Psoas muscle (tissue), 8 donors: ENCODE data around the gene RASA3. TPM values are rescaled to one million over a fixed set of nuclear protein-coding genes. Genes with fewer than 3 reads are reported as not detected.

Source experiments
- ATAC-seq, 4 donors: fragments of 200-7000 bp; cut with Tn5 transposase; one replicate each; pipeline ENCODE4 v1.9.1; 2020; ENCODE audit warnings: moderate library complexity in 3 of 4, mild to moderate bottlenecking in 2 of 4
- DNase-seq, 2 donors: peaks; one replicate each; pipeline ENCODE4 v3.0.0-alpha.2; 2020
- H3K27ac ChIP-seq: fragments of 200-600 bp; one replicate; pipeline ENCODE4 v1.8.0; 2022
- H3K27me3 ChIP-seq, 3 donors: fragments of 200-600 bp in 1 of 3; one replicate each; pipeline versions ENCODE4 v1.6.1 to v1.8.0; 2013 to 2022; ENCODE audit warnings: low read length in 2 of 3, mild to moderate bottlenecking in 2 of 3, moderate library complexity in 1 of 3; ENCODE audit not compliant: insufficient read depth in 3 of 3
- H3K36me3 ChIP-seq, 2 donors: fragments of 200-600 bp in 1 of 2; one replicate each; pipeline versions ENCODE4 v1.6.1 to v1.8.0; 2013 to 2022; ENCODE audit warnings: low read depth in 1 of 2, mild to moderate bottlenecking in 1 of 2, moderate library complexity in 1 of 2; ENCODE audit not compliant: insufficient read depth in 1 of 2
- H3K4me1 ChIP-seq: fragments of 200-600 bp; one replicate; pipeline ENCODE4 v1.8.0; 2022
- H3K4me3 ChIP-seq: fragments of 200-600 bp; one replicate; pipeline ENCODE4 v1.8.0; 2022; ENCODE audit warnings: mild to moderate bottlenecking
- H3K9me3 ChIP-seq: fragments of 200-600 bp; one replicate; pipeline ENCODE4 v1.8.0; 2022
- CTCF ChIP-seq: fragments of 200-600 bp; IDR thresholded peaks from one replicate; pipeline ENCODE4 v1.8.0; 2022; ENCODE audit warnings: antibody characterized with exemption
- WGBS, 3 donors: extraction: QIAGEN DNeasy Blood & Tissue Kit; methylation state at CpG; one replicate each; pipeline versions ENCODE4 v1.1.6 to v1.1.7; 2013; 5-methylcytosine and 5-hydroxymethylcytosine counted together
- intact Hi-C, 2 donors: fragments of 100-400 bp; cut with DNase I; formaldehyde crosslinking; loops; one replicate each; pipeline versions ENCODE4 v1.11.0 to v1.14.2; 2022
- polyA plus RNA-seq, 3 donors: library from polyadenylated mRNA; stranded (reverse); fragments of 200-250 nt; gene quantifications; one replicate each; pipeline ENCODE4 v1.2.3, GENCODE V29; 2013
- total RNA-seq, 4 donors: library from RNA; stranded (reverse); fragmentation: NEBNext Ultra II Directional in 2 of 4; extraction: Animal tissue kit (Norgen Biotek cat#: 25700) in 2 of 4; gene quantifications; one replicate each; pipeline versions ENCODE4 v1.2.1 to v1.2.4, GENCODE V29; 2021 to 2023
- donor health status: healthy with polysubstance abuse.
- donor health status: DM: no; HTN: no; CAD: no; lungs with moderate emphysema.
- donor health status: Bipolar disorder and iron deficiency.
- donor health status: healthy.
- donor health status: DM: yes; HTN: yes; CAD: no.
- donor health status: DM: no; HTN: no; CAD: no.
- donor health status: DM: no; HTN: no; CAD: no.
- donor health status: DM: yes; HTN: yes; CAD: no.

The RASA3 gene
- total and polyA plus RNA-seq, 7 donors, result 4.8 to 24.4 (median 13.1) TPM

GRCh38 chr13:114108894-114109293, 23.5 kb downstream of the RASA3 start:
- ATAC-seq (no peak), DNase-seq (peak; percentile 9 to 44)
- Histone ChIP-seq H3K4me3 (no peak overlapping the region), H3K27ac (peak overlapping the region; percentile 81), H3K9me3 (no peaks in the 10 kb centered on the region), H3K4me1 (peaks cover 71% of the 10 kb centered on the region), H3K27me3 (no peaks in the 10 kb centered on the region), H3K36me3 (no peaks in the 10 kb centered on the region)
- TF ChIP-seq CTCF, result no peak
- WGBS, 3 donors, result 74 to 88% (median 79%) methylated on average over 20 of the region's 20 CpGs
- intact Hi-C loops, result no loop called here

GRCh38 chr13:114108141-114108761, 24.2 kb downstream of the RASA3 start:
- no peaks in the 10 kb centered on the region for H3K9me3 ChIP-seq
- no peak for TF ChIP-seq CTCF
- H3K4me1 ChIP-seq, result peaks cover 70% of the 10 kb centered on the region
- H3K27me3 ChIP-seq, result no peaks in the 10 kb centered on the region
- intact Hi-C loops, result no loop called here
- H3K4me3 ChIP-seq, result peak overlapping the region; percentile 18
- WGBS, 3 donors, result 86 to 90% (median 86%) methylated on average over 33 of the region's 33 CpGs
- H3K27ac ChIP-seq, result peak overlapping the region; percentile 92
- ATAC-seq, result no peak
- DNase-seq, result peak; percentile 6 to 46
- no peaks in the 10 kb centered on the region for H3K36me3 ChIP-seq

GRCh38 chr13:114107686-114108081, 24.7 kb downstream of the RASA3 start:
- 28 to 30% (median 30%) methylated on average over 12 of the region's 12 CpGs for WGBS, 3 donors
- H3K27me3 ChIP-seq, result no peaks in the 10 kb centered on the region
- peak overlapping the region; percentile 92 for H3K27ac ChIP-seq
- intact Hi-C loops, result loop anchor here in 1 of 2 donors (2.0 kb wide), 1 partner anchor 17 kb away; no protein-coding TSS in a partner anchor
- peaks cover 64% of the 10 kb centered on the region for H3K4me1 ChIP-seq
- no peaks in the 10 kb centered on the region for H3K9me3 ChIP-seq
- TF ChIP-seq CTCF, result no peak
- H3K36me3 ChIP-seq, result no peaks in the 10 kb centered on the region
- DNase-seq, result peak; percentile 75 to 87
- H3K4me3 ChIP-seq, result peak overlapping the region; percentile 18
- peak; percentile 80 to 85 (median 84) for ATAC-seq

GRCh38 chr13:114106991-114107685, 25.3 kb downstream of the RASA3 start:
- H3K27ac ChIP-seq, result peak overlapping the region; percentile 92
- H3K9me3 ChIP-seq, result no peaks in the 10 kb centered on the region
- intact Hi-C loops, result loop anchor here in 1 of 2 donors (2.0 kb wide), 1 partner anchor 18 kb away; no protein-coding TSS in a partner anchor
- peak overlapping the region; percentile 18 for H3K4me3 ChIP-seq
- WGBS, 3 donors, result 66 to 80% (median 71%) methylated on average over 26 to 27 of the region's 27 CpGs
- no peaks in the 10 kb centered on the region for H3K27me3 ChIP-seq
- DNase-seq (peak; percentile 20 to 34), ATAC-seq (peak in 3 of 4 donors; percentile 3 to 9 (median 3))
- no peak for TF ChIP-seq CTCF
- peaks cover 59% of the 10 kb centered on the region for H3K4me1 ChIP-seq
- no peaks in the 10 kb centered on the region for H3K36me3 ChIP-seq
